BLaER1 treated with 17β-estradiol and CSF1 and Interleukin-3, amounts not matched to agents 10 nM and 100 nM (cell line): Measurements from ENCODE around the gene SMARCA2.

ENCODE experiments used
- H3K27ac ChIP-seq, 11 experiments: shearing (Covaris generic); formaldehyde crosslinking; 2 replicates each; pipeline ENCODE4 v1.8.1; 2022
- H3K27me3 ChIP-seq, 11 experiments: shearing (Covaris generic); formaldehyde crosslinking; 2 replicates each; pipeline ENCODE4 v1.8.1; 2022
- H3K36me3 ChIP-seq, 11 experiments: shearing (Covaris generic); formaldehyde crosslinking; 2 replicates each; pipeline ENCODE4 v1.8.1; 2022
- H3K4me1 ChIP-seq, 10 experiments: shearing (Covaris generic); formaldehyde crosslinking; 2 replicates each; pipeline ENCODE4 v1.8.1; 2022
- H3K4me2 ChIP-seq, 11 experiments: shearing (Covaris generic); formaldehyde crosslinking; 2 replicates each; pipeline ENCODE4 v1.8.1; 2022
- H3K4me3 ChIP-seq, 10 experiments: shearing (Covaris generic); formaldehyde crosslinking; 2 replicates each; pipeline ENCODE4 v1.8.1; 2022
- H3K9ac ChIP-seq, 11 experiments: shearing (Covaris generic); formaldehyde crosslinking; 2 replicates each; pipeline ENCODE4 v1.8.1; 2022
- H3K9me3 ChIP-seq, 11 experiments: shearing (Covaris generic); formaldehyde crosslinking; replicated peaks in 1 of 11; 2 replicates each; pipeline ENCODE4 v1.8.1; 2022
- H4K20me1 ChIP-seq, 11 experiments: shearing (Covaris generic); formaldehyde crosslinking; 2 replicates each; pipeline ENCODE4 v1.8.1; 2022
- Cebpa-rat ChIP-seq, 11 experiments: shearing (Covaris generic); IDR thresholded peaks; 2 replicates each; pipeline ENCODE4 v1.8.1; 2022

Gene SMARCA2

DNA sequence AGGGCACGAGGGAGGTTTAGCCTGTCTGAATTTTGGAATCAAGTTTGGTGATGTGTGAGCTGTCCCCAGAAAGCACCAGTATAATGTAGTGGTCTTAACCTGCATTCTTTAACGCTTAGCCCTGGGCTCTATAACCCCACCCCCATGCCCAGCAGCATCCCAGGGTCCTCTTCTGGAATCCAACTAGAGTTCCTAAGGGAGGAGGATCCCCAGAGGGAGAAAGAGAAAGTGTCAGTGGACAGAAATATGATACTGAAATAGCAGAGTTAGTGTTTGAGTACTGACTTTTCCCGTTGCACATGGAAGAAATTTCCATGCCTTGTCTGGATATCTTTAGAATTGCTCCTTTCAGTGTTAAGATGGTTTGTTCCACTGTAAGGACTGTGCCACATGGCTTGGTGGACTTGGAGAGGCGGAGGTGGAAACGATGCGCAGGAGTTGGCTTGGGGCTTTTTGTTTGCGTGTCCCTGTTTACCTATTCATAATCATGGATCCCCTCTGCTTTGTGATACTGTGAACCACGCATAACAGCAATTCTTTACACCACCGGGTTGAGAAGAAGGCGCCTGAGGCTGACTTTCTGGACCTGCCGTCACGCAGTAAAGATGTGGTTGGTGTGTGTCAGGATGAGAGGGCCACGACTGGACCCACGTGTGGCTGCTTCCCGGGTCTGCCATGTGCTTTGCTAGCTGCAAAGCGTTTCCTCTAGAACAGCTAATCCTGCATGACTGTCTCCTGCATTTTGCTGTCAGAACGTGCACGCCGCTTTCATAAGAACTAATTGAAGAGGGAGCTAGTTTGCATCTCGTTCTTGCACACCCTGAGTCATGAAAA, 142.3 kb downstream of the SMARCA2 start:
- H3K9me3 ChIP-seq: peaks cover 0 to 13% (median 0%) of the 10 kb centered on the region in 11 experiments; a peak in 5 of 22 replicates
- H3K4me2 ChIP-seq: peak overlapping the region; percentile 68 to 98 (median 81)
- peaks cover 56 to 76% (median 68%) of the 10 kb centered on the region in 10 experiments for H3K4me1 ChIP-seq
- no peaks in the 10 kb centered on the region; a peak in 1 of 22 replicates for H3K27me3 ChIP-seq
- H3K9ac ChIP-seq: peak overlapping the region; percentile 68 to 93 (median 83); a peak in 21 of 22 replicates
- no peak for TF ChIP-seq Cebpa-rat (IDR thresholded peaks at IDR 0.05)
- H3K27ac ChIP-seq: peak overlapping the region in 10 of 11 experiments; percentile 66 to 99 (median 94); a peak in 20 of 22 replicates
- H4K20me1 ChIP-seq: peaks cover 0 to 71% (median 0%) of the 10 kb centered on the region in 11 experiments; a peak in 2 of 22 replicates
- peaks cover 7 to 29% (median 14%) of the 10 kb centered on the region in 11 experiments; a peak in 21 of 22 replicates for H3K36me3 ChIP-seq
- peak overlapping the region; percentile 51 to 69 (median 59) for H3K4me3 ChIP-seq

DNA sequence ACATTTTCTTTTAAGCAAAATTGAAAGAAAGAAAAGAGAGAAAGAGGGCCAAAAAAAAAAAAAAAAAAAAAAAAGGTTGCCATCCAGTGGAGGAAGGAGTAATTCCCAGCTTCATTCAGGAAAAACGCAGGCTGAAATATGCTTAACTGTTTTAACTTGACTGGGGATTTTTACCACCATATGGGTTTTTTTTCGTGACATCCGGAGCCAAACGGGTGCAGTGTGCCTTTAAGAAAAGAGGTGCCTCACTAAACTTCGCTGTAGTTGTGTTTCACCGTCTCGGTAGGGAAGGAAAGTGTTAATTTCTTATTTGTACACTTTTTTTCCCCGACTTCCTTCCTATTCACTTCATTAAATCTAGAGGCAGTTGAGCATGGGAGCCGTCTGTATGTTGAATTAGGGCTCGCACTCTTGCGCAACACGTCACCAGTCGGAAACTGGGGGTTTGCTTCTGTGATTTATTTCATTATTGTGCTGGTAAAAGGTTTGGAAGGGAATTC, 143.0 kb downstream of the SMARCA2 start:
- Histone ChIP-seq H4K20me1 (peaks cover 0 to 74% (median 0%) of the 10 kb centered on the region in 11 experiments; a peak in 2 of 22 replicates), H3K4me1 (peaks cover 62 to 82% (median 73%) of the 10 kb centered on the region in 10 experiments), H3K36me3 (peaks cover 5 to 32% (median 16%) of the 10 kb centered on the region in 11 experiments; a peak in 21 of 22 replicates), H3K4me2 (peak overlapping the region; percentile 68 to 98 (median 81)), H3K9ac (peak overlapping the region; percentile 68 to 93 (median 83)), H3K9me3 (peaks cover 0 to 13% (median 0%) of the 10 kb centered on the region in 11 experiments; a peak in 5 of 22 replicates), H3K27me3 (no peaks in the 10 kb centered on the region; a peak in 1 of 22 replicates), H3K4me3 (peak overlapping the region; percentile 51 to 69 (median 59)), H3K27ac (peak overlapping the region; percentile 1 to 99 (median 92); a peak in 21 of 22 replicates)
- peak; percentile 92 to 100 (median 99) for TF ChIP-seq Cebpa-rat (IDR thresholded peaks at IDR 0.05)

DNA sequence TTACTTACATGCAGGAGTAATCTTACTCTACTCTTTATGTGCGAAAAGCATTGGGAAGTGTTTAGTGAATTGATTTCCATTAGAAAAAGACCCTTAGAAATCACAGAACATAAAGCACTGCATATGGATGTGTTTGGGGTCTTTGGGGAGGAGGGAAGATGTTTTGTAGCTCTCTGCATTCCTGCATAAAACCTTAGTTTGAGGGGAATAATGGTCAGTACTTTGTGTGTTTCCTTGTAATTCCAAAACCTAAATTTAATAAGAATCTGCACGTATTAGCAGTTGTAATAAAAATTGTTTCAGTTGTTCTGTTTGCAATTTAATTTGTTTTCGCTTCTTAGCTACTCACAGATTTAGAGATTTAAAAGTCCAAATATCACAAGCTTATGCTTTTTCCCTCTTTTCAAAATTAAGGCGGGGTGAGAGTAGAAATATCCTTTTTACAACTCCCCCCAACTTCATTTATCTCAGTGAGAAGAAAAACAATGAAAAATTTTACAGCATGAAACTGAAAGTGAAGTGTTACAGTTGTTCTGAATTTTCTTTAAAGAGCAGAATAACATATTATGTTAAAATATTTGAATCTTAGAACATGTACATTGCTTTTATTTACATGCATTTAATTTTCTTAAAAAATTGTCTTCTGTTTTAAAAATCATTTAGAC, 143.8 kb downstream of the SMARCA2 start:
- Histone ChIP-seq H3K27ac (peak overlapping the region; percentile 1 to 99 (median 92); a peak in 21 of 22 replicates), H3K4me3 (peak overlapping the region; percentile 51 to 69 (median 59)), H3K36me3 (peaks cover 6 to 32% (median 20%) of the 10 kb centered on the region in 11 experiments), H3K4me2 (peak overlapping the region; percentile 68 to 98 (median 81)), H3K27me3 (no peaks in the 10 kb centered on the region; a peak in 1 of 22 replicates), H3K4me1 (peaks cover 70 to 86% (median 77%) of the 10 kb centered on the region in 10 experiments), H3K9ac (peak overlapping the region; percentile 68 to 93 (median 83)), H3K9me3 (peaks cover 0 to 13% (median 0%) of the 10 kb centered on the region in 11 experiments; a peak in 5 of 22 replicates), H4K20me1 (peaks cover 0 to 74% (median 0%) of the 10 kb centered on the region in 11 experiments; a peak in 2 of 22 replicates)
- no peak for TF ChIP-seq Cebpa-rat (IDR thresholded peaks at IDR 0.05)

GRCh38 chr9:2159521-2160454, 144.6 kb downstream of the SMARCA2 start:
- Histone ChIP-seq H3K27me3 (peaks cover 0 to under 1% (median 0%) of the 10 kb centered on the region in 11 experiments; a peak in 2 of 22 replicates), H3K4me1 (peaks cover 67 to 87% (median 79%) of the 10 kb centered on the region in 10 experiments), H3K9me3 (peaks cover 0 to 7% (median 0%) of the 10 kb centered on the region in 11 experiments; a peak in 7 of 22 replicates), H3K4me2 (peak overlapping the region; percentile 68 to 98 (median 81)), H3K27ac (peak overlapping the region; percentile 45 to 99 (median 92); a peak in 21 of 22 replicates), H4K20me1 (peaks cover 0 to 74% (median 0%) of the 10 kb centered on the region in 11 experiments; a peak in 2 of 22 replicates), H3K9ac (peak overlapping the region; percentile 68 to 93 (median 83)), H3K36me3 (peaks cover 14 to 34% (median 25%) of the 10 kb centered on the region in 11 experiments), H3K4me3 (peak overlapping the region; percentile 51 to 69 (median 59); a peak in 19 of 20 replicates)
- no peak for TF ChIP-seq Cebpa-rat (IDR thresholded peaks at IDR 0.05)

DNA sequence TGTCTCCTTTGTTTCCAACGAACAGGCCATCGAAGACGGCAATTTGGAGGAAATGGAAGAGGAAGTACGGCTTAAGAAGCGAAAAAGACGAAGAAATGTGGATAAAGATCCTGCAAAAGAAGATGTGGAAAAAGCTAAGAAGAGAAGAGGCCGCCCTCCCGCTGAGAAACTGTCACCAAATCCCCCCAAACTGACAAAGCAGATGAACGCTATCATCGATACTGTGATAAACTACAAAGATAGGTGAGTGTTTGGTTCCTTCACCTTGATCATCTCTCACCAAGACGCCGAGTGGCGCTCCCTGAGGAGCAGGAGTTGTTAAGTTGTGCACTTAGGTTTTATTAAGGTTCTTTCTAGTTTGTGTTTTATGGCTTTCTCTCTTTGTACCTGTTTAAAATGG, 146.5 kb downstream of the SMARCA2 start:
- Histone ChIP-seq H3K4me1 (peaks cover 50 to 73% (median 65%) of the 10 kb centered on the region in 10 experiments), H4K20me1 (peaks cover 0 to 81% (median 0%) of the 10 kb centered on the region in 11 experiments; a peak in 3 of 22 replicates), H3K9ac (peak overlapping the region in 1 of 11 experiments; percentile 93; a peak in 2 of 22 replicates), H3K27ac (peak overlapping the region in 6 of 11 experiments; percentile 92 to 99 (median 97); a peak in 11 of 22 replicates), H3K4me2 (peak overlapping the region in 10 of 11 experiments; percentile 68 to 98 (median 81); a peak in 21 of 22 replicates), H3K36me3 (peaks cover 32 to 48% (median 41%) of the 10 kb centered on the region in 11 experiments), H3K9me3 (peaks cover 0 to 15% (median 11%) of the 10 kb centered on the region in 11 experiments; a peak in 11 of 22 replicates), H3K27me3 (peaks cover 0 to 4% (median 0%) of the 10 kb centered on the region in 11 experiments; a peak in 2 of 22 replicates), H3K4me3 (peak overlapping the region in 2 of 10 experiments; percentile 60 to 65; a peak in 3 of 20 replicates)
- TF ChIP-seq Cebpa-rat (IDR thresholded peaks at IDR 0.05): no peak

DNA sequence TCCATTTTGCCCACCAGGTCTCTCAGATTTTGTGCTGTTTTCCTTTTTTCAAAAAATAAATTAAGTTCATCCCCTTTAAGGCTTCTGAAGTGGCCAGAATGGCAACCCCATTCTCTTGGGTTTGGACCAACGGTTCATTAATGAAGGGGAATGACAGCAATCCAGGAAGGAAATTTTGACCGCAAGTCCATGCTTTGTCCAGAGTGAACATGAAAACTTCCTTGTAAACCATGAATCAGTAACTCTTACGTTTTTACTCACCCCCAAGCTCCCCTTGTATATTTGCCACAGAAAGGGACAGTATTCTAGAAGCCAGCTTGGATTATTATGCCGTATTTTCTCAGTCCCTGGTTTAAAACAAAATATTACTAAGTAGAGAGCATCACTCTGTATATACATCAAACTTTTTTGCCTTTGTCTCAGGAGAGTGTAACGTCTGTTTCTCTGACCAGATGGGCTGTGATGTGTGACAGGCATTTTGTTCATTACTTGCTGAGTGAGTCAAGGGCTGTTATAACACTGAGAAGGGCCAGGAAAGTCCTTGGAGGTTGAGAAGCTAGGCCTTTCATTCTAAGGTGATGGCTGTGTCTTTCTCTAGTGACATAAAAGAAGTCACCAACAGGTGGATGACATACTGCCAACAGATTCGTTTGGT, 148.2 kb downstream of the SMARCA2 start:
- no peak for TF ChIP-seq Cebpa-rat (IDR thresholded peaks at IDR 0.05)
- Histone ChIP-seq H3K4me1 (peaks cover 36 to 58% (median 52%) of the 10 kb centered on the region in 10 experiments), H3K9ac (peak overlapping the region in 8 of 11 experiments; percentile 2 to 68 (median 50); a peak in 13 of 22 replicates), H3K27ac (peak overlapping the region in 9 of 11 experiments; percentile 2 to 99 (median 66); a peak in 16 of 22 replicates), H3K27me3 (peaks cover 0 to 4% (median 0%) of the 10 kb centered on the region in 11 experiments; a peak in 2 of 22 replicates), H3K4me3 (peak overlapping the region in 7 of 10 experiments; percentile 8 to 27 (median 22); a peak in 8 of 20 replicates), H3K36me3 (peaks cover 49 to 65% (median 58%) of the 10 kb centered on the region in 11 experiments), H4K20me1 (peaks cover 0 to 76% (median 0%) of the 10 kb centered on the region in 11 experiments; a peak in 3 of 22 replicates), H3K4me2 (peak overlapping the region; percentile 68 to 87 (median 81)), H3K9me3 (peaks cover 0 to 17% (median 13%) of the 10 kb centered on the region in 11 experiments; a peak in 11 of 22 replicates)
